HEK293 (cell line): ENCODE data around the gene BTG4.

Experiments
- CTCF ChIP-seq: fragments of 450-650 bp; formaldehyde crosslinking; IDR thresholded peaks from 2 replicates; pipeline ENCODE4 v1.5.1; 2016; ENCODE audit warnings: missing biosample characterization, missing genetic modification characterization
- GLIS1 ChIP-seq: fragments of 450-650 bp; formaldehyde crosslinking; IDR thresholded peaks from 2 replicates; pipeline ENCODE4 v1.5.1; 2016; ENCODE audit warnings: missing biosample characterization, missing genetic modification characterization
- KLF9 ChIP-seq: fragments of 450-650 bp; formaldehyde crosslinking; IDR thresholded peaks from 2 replicates; pipeline ENCODE4 v1.5.1; 2016; ENCODE audit warnings: missing biosample characterization, missing genetic modification characterization, low read depth
- PATZ1 ChIP-seq: fragments of 450-650 bp; formaldehyde crosslinking; IDR thresholded peaks from 2 replicates; pipeline ENCODE4 v1.5.1; 2016; ENCODE audit warnings: missing biosample characterization, missing genetic modification characterization
- TCF7L2 ChIP-seq: IDR thresholded peaks from 2 replicates; pipeline ENCODE4 v1.6.1; 2011; ENCODE audit warnings: low read depth, mild to moderate bottlenecking, inconsistent platforms, low read length, moderate library complexity, borderline replicate concordance
- YY2 ChIP-seq: fragments of 450-650 bp; formaldehyde crosslinking; IDR thresholded peaks from 2 replicates; pipeline ENCODE4 v1.5.1; 2016; ENCODE audit warnings: missing biosample characterization, missing genetic modification characterization
- ZNF114 ChIP-seq: fragments of 450-650 bp; formaldehyde crosslinking; IDR thresholded peaks from 2 replicates; pipeline ENCODE4 v1.5.0; 2017; ENCODE audit warnings: missing biosample characterization, missing genetic modification characterization
- ZNF121 ChIP-seq: fragments of 450-650 bp; formaldehyde crosslinking; IDR thresholded peaks from 2 replicates; pipeline ENCODE4 v1.5.1; 2016; ENCODE audit warnings: missing biosample characterization, missing genetic modification characterization
- ZNF138 ChIP-seq: fragments of 450-650 bp; formaldehyde crosslinking; IDR thresholded peaks from 2 replicates; pipeline ENCODE4 v1.5.1; 2016; ENCODE audit warnings: missing biosample characterization, missing genetic modification characterization, borderline replicate concordance
- ZNF155 ChIP-seq: fragments of 450-650 bp; formaldehyde crosslinking; IDR thresholded peaks from 2 replicates; pipeline ENCODE4 v1.5.1; 2016; ENCODE audit warnings: missing biosample characterization, missing genetic modification characterization
- ZNF24 ChIP-seq: fragments of 450-650 bp; formaldehyde crosslinking; IDR thresholded peaks from 2 replicates; pipeline ENCODE4 v1.5.1; 2016; ENCODE audit warnings: missing biosample characterization, missing genetic modification characterization
- ZNF404 ChIP-seq: fragments of 450-650 bp; formaldehyde crosslinking; IDR thresholded peaks from 2 replicates; pipeline ENCODE4 v1.5.1; 2017; ENCODE audit warnings: missing biosample characterization, missing genetic modification characterization
- TF ChIP-seq, protein P1 (sequence below): fragments of 450-650 bp; formaldehyde crosslinking; IDR thresholded peaks from 2 replicates; pipeline ENCODE4 v1.5.1; 2016; ENCODE audit warnings: missing biosample characterization, missing genetic modification characterization
- TF ChIP-seq, protein P2 (sequence below): fragments of 450-650 bp; formaldehyde crosslinking; IDR thresholded peaks from 2 replicates; pipeline ENCODE4 v1.5.1; 2016; ENCODE audit warnings: missing biosample characterization, missing genetic modification characterization

DNA sequence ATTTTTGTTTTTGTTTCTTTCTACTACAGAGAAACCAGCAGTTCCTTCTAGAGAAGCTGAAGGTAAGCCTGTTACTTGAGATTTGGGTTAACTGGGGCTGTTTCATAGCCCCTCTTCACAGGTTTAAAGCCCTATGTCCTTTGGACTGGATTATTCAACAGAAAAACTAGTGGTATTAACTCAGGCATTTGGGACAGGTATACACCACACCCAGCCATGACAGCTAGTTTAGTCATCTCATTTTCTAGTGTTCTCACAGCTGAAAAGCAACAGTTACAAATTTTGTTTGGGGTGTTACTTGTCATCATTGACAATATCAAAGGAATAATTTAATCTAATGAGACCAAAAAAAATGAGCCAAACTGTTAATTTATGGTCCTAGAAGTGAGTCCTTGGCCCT is 42.3 kb upstream of the BTG4 start:
- TF ChIP-seq ZNF138 (tag by site-specific recombination) (no peak), CTCF (no peak), PATZ1 (tag by site-specific recombination) (no peak), ZNF24 (tag by site-specific recombination) (no peak), YY2 (tag by site-specific recombination) (no peak), TCF7L2 (no peak), GLIS1 (tag by site-specific recombination) (no peak), KLF9 (tag by site-specific recombination) (no peak), ZNF121 (tag by site-specific recombination) (no peak), ZNF155 (tag by site-specific recombination) (no peak), ZNF404 (tag by site-specific recombination) (no peak), ZNF114 (no peak)
- TF ChIP-seq, protein P1, sequence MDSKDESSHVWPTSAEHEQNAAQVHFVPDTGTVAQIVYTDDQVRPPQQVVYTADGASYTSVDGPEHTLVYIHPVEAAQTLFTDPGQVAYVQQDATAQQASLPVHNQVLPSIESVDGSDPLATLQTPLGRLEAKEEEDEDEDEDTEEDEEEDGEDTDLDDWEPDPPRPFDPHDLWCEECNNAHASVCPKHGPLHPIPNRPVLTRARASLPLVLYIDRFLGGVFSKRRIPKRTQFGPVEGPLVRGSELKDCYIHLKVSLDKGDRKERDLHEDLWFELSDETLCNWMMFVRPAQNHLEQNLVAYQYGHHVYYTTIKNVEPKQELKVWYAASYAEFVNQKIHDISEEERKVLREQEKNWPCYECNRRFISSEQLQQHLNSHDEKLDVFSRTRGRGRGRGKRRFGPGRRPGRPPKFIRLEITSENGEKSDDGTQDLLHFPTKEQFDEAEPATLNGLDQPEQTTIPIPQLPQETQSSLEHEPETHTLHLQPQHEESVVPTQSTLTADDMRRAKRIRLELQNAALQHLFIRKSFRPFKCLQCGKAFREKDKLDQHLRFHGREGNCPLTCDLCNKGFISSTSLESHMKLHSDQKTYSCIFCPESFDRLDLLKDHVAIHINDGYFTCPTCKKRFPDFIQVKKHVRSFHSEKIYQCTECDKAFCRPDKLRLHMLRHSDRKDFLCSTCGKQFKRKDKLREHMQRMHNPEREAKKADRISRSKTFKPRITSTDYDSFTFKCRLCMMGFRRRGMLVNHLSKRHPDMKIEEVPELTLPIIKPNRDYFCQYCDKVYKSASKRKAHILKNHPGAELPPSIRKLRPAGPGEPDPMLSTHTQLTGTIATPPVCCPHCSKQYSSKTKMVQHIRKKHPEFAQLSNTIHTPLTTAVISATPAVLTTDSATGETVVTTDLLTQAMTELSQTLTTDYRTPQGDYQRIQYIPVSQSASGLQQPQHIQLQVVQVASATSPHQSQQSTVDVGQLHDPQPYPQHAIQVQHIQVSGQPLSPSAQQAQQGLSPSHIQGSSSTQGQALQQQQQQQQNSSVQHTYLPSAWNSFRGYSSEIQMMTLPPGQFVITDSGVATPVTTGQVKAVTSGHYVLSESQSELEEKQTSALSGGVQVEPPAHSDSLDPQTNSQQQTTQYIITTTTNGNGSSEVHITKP (tag by site-specific recombination), result no peak
- TF ChIP-seq, protein P2, sequence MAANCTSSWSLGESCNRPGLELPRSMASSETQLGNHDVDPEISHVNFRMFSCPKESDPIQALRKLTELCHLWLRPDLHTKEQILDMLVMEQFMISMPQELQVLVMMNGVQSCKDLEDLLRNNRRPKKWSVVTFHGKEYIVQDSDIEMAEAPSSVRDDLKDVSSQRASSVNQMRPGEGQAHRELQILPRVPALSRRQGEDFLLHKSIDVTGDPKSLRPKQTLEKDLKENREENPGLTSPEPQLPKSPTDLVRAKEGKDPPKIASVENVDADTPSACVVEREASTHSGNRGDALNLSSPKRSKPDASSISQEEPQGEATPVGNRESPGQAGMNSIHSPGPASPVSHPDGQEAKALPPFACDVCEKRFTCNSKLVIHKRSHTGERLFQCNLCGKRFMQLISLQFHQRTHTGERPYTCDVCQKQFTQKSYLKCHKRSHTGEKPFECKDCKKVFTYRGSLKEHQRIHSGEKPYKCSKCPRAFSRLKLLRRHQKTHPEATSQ (tag by site-specific recombination), result no peak
